C4-2B (cell line): Measurements from ENCODE around the gene SRF.

Experiments
- CTCF ChIP-seq: fragments of 450-650 bp; conservative IDR thresholded peaks from 2 replicates; pipeline ENCODE4 v1.5.1; 2017; ENCODE audit warnings: mild to moderate bottlenecking
- ZFX ChIP-seq: fragments of 450-650 bp; IDR thresholded peaks from 2 replicates; pipeline ENCODE4 v1.6.1; 2017

DNA sequence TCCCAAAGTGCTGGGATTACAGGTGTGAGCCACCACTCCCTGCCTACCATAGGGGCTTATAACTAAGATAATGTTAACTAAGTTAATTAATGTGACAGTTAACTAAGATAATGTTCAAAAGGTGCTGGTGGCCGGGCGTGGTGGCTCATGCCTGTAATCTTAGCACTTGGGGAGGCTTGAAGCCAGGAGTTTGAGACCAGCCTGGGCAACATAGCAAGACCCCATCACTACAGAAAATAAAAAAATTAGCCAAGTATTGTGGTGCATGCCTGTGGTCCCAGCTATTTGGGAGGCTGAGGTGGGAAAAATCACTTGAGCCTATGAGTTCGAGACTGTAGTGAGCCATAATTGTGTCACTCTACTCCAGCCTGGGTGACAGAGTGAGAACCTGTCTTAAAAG is 32.8 kb upstream of the SRF start:
- TF ChIP-seq CTCF, result no peak
- no peak for TF ChIP-seq ZFX
